ENCODE results near the gene BCOR. TPM values are rescaled to one million over a fixed set of nuclear protein-coding genes. Genes with fewer than 3 reads are reported as not detected.

Gene BCOR
- total and polyA plus RNA-seq, 2 of the 8 experiments (the other 6 are each of a cell fraction or from before 2014, with no cell fraction given), result 25.0 to 50.8 TPM

- Histone ChIP-seq H3K18ac (ENCODE audit: extremely low read depth, low read length) (no peak overlapping the region; the same call in 1 of the 2 replicates), H3K4me2 (ENCODE audit: insufficient read depth in 1 of 2, low read depth in 2 of 2, low read length in 2 of 2) (peak overlapping the region; percentile 64 to 81), H3K56ac (replicated peaks; ENCODE audit: insufficient read length, low read depth, low read length) (no peak overlapping the region), H2BK20ac (ENCODE audit: low read length) (no peak overlapping the region), H3K4me3 (ENCODE audit: extremely low read depth in 1 of 4, insufficient read depth in 2 of 4, low read depth in 3 of 4, low read length in 4 of 4) (peak overlapping the region; percentile 49 to 70 (median 53)), H3K79me2 (ENCODE audit: control insufficient read depth in 1 of 2, insufficient read depth in 2 of 2, low read length in 2 of 2) (peaks cover 0 to 14% of the 10 kb centered on the region in 2 experiments; a peak in 1 of 4 replicates), H3K23ac (ENCODE audit: insufficient read length) (no peak overlapping the region), H2BK120ac (replicated peaks; ENCODE audit: low read depth, low read length) (no peak overlapping the region), H3K23me2 (ENCODE audit: low read depth, low read length) (peaks cover 10% of the 10 kb centered on the region; the same call in 1 of the 2 replicates), H4K8ac (ENCODE audit: extremely low read depth, insufficient read depth, low read length) (no peak overlapping the region), H3K79me1 (ENCODE audit: low read depth, low read length) (no peaks in the 10 kb centered on the region), H3K27ac (ENCODE audit: low read depth, low read length) (no peak overlapping the region), H4K5ac (ENCODE audit: insufficient read length, low read depth, low read length) (no peak overlapping the region), H2AK5ac (ENCODE audit: low read depth, low read length) (no peak overlapping the region), H3K9me3 (ENCODE audit: insufficient read depth in 2 of 2, low read depth in 1 of 2, low read length in 1 of 2) (no peaks in the 10 kb centered on the region), H3K14ac (ENCODE audit: insufficient read length) (no peak overlapping the region), H3K9ac (replicated peaks in 1 of 4; ENCODE audit: extremely low read depth in 1 of 4, low read depth in 3 of 4, low read length in 3 of 4) (no peak overlapping the region), H2BK12ac (ENCODE audit: low read depth, low read length) (0 out of 2 replicates have a peak overlapping the region, but pooled peaks have one; percentile 27), H4K20me1 (replicated peaks in 1 of 2; ENCODE audit: control insufficient read depth in 1 of 2, insufficient read depth in 2 of 2, low read length in 2 of 2) (peaks cover 0 to 4% of the 10 kb centered on the region in 2 experiments), H3K4ac (replicated peaks; ENCODE audit: insufficient read length, low read depth, low read length) (no peak overlapping the region), H3K27me3 (replicated peaks in 1 of 4; ENCODE audit: control insufficient read depth in 3 of 4, extremely low read depth in 1 of 4, insufficient read depth in 3 of 4, low read length in 3 of 4) (peaks cover 0 to 29% (median 25%) of the 10 kb centered on the region in 4 experiments; a peak in 5 of 7 replicates), H2AFZ (ENCODE audit: low read length) (no peak overlapping the region), H2BK5ac (ENCODE audit: low read depth, low read length) (no peak overlapping the region), H3K4me1 (replicated peaks in 1 of 4; ENCODE audit: control insufficient read depth in 3 of 4, insufficient read depth in 4 of 4, low read length in 3 of 4) (peaks cover 4 to 40% (median 22%) of the 10 kb centered on the region in 4 experiments), H2BK15ac (ENCODE audit: low read length) (no peak overlapping the region), H3K36me3 (ENCODE audit: control insufficient read depth in 2 of 4, insufficient read depth in 4 of 4, low read length in 3 of 4) (no peaks in the 10 kb centered on the region), H4K91ac (replicated peaks; ENCODE audit: insufficient read length, low read length) (no peak overlapping the region)
- ChIA-PET CTCF (ENCODE audit: partially characterized antibody) (interaction anchor here (0.6 to 0.7 kb wide), 2 partner anchors 123 to 357 kb away, joined by 3 read pairs; no protein-coding TSS in a partner anchor), POLR2A (ENCODE audit: partially characterized antibody) (interaction anchor here (1.7 to 20.0 kb wide), 4 partner anchors 11 to 46 kb away, joined by 4 to 509 read pairs (median 31); partner anchors contain the start of gene BCOR)
- TF ChIP-seq RAD21 (IDR thresholded peaks at IDR 0.05 in 1 of 2, conservative IDR thresholded peaks at IDR 0.05 in 1 of 2; ENCODE audit: low read depth in 2 of 2, low read length in 2 of 2) (no peak), CHD2 (IDR thresholded peaks at IDR 0.05; ENCODE audit: low read length) (no peak), E2F6 (IDR thresholded peaks at IDR 0.05) (0 out of 2 replicates have a peak, but pooled peaks have one; percentile 12), TAF1 (IDR thresholded peaks at IDR 0.05; ENCODE audit: low read depth, low read length) (no peak), RNF2 (IDR thresholded peaks at IDR 0.05; ENCODE audit: borderline replicate concordance, low read depth, low read length, missing control alignments, poor library complexity, severe bottlenecking) (no peak), ASH2L (IDR thresholded peaks at IDR 0.05; ENCODE audit: low read length) (peak; percentile 37)
- FAIRE-seq (peak; percentile 28), DNase-seq (ENCODE audit: low read depth in 1 of 2, low spot score in 2 of 2) (no peak)
- WGBS, 2 experiments (ENCODE audit: extremely low coverage in 1 of 2, insufficient coverage in 1 of 2, insufficient read length in 1 of 2, insufficient replicate concordance in 2 of 2, low coverage in 1 of 2, low lambda C conversion rate in 2 of 2, missing lambda C conversion rate in 1 of 2), result 8% methylated on average over 4 of the region's 9 CpGs; no CpG with 5 or more reads in 1 of the 2 experiments
These were observed 46.8 kb upstream of the BCOR start for GRCh38 chrX:40144576-40144975.

All from H1 (cell line).